GM13977 (cell line): ENCODE results near the gene MBD3L1.

Experiments
- DNase-seq: peaks from one replicate; pipeline ENCODE4 v3.0.0; 2012; ENCODE audit warnings: low spot score
- in situ Hi-C: fragments of 300-500 bp; cut with MboI; formaldehyde crosslinking; loops from one replicate; pipeline ENCODE4 v1.12.0; 2022; ENCODE audit warnings: low sequenced_read_pairs, low pct_unique_long_range_greater_than_20kb, mixed read lengths, inconsistent platforms; ENCODE audit not compliant: unreplicated experiment
- TF ChIP-seq, protein P1 (sequence below): IDR thresholded peaks from 2 replicates; pipeline ENCODE4 v1.5.1; 2012; ENCODE audit warnings: mild to moderate bottlenecking, control low read depth; ENCODE audit not compliant: insufficient read depth; ENCODE audit errors: extremely low read depth, missing control alignments

Gene MBD3L1

DNA sequence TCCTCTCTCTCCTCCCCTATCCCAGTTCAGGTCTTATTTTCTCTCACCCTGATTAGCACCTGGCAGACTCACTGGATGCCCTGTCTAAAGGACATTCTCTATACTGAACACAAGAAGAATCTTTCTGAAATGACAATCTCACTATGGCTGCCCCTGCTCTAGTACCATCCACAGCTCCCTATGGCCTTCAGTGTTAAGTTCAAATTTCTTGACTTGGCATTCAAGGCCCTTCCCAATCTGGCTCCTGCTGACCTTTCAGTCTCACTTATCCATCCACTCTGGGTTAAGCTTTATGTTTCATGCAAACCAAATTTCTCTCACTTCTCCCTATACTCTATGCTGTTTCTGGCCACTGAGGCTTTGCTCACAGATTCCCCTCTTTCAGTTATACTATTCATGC, 34.2 kb downstream of the MBD3L1 start:
- TF ChIP-seq, protein P1, sequence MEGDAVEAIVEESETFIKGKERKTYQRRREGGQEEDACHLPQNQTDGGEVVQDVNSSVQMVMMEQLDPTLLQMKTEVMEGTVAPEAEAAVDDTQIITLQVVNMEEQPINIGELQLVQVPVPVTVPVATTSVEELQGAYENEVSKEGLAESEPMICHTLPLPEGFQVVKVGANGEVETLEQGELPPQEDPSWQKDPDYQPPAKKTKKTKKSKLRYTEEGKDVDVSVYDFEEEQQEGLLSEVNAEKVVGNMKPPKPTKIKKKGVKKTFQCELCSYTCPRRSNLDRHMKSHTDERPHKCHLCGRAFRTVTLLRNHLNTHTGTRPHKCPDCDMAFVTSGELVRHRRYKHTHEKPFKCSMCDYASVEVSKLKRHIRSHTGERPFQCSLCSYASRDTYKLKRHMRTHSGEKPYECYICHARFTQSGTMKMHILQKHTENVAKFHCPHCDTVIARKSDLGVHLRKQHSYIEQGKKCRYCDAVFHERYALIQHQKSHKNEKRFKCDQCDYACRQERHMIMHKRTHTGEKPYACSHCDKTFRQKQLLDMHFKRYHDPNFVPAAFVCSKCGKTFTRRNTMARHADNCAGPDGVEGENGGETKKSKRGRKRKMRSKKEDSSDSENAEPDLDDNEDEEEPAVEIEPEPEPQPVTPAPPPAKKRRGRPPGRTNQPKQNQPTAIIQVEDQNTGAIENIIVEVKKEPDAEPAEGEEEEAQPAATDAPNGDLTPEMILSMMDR, result no peak
- DNase-seq, result no peak
- in situ Hi-C loops, result no loop called here

DNA sequence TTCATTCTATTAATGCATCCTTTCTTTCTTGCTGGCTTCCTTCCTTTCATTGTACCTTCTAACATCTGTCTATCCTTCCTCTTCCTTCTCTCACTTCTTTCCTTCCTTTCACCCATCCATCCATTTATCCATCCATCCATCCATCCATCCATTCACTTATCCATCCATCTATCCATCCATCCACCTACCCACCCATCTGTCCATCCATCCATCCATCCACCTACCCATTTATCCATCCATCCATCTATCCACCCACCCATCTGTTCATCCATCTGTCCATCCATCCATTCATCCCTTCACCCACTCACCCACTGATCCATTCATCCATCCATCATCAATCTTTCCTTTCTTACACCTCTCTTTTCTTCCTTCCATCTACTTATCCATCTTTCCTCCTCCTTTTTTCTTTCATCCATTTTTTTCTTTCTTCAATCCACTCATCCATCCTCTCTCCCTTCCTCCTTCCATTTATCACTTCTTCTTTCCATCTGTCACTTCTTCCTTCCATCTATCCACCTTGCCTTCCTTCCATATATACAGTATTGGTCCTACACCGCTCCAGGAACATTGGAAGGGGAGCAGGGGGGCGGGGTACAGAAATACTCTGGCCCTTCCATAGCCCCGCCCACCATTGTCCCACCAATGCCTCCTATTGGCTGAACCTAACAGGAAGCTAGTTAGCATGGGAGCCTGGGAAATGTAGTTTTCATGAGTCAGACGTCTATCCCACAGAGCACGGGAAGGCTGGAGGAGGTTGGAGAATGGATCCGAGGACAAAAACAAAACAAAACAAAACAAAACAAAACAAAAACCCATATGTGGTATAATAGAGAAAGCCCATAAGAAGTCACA, 45.9 kb downstream of the MBD3L1 start:
- in situ Hi-C loops, result no loop called here
- DNase-seq, result no peak
- TF ChIP-seq, protein P1, result no peak

DNA sequence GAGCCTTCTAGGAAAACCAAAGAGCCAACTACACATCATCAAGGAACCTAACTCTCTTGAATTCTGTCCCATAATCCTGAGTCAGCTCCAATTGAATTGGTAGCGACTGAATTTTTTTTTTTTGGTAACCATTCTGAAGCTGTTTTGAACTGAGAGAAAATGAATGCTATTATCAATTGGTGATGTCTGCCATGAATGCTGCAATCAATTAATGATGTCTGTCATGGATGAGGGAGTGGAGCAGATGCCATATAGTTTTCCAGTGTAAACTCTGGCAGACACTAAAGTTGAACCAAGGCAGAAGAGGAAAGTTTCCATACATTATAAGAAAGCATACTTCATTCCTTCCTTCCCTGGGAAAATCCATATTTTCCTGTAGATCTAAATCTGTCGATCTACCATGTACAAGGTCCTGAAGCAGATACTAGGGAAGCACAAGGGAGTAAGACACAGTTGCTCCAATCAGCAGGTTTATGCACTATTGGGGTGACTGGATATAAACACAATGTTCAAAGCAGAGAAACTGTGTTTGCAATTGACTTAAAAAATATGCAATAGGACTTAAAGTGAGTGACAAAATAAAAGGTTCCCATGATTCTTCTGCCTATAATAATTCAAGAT, 48.8 kb downstream of the MBD3L1 start:
- no peak for DNase-seq
- TF ChIP-seq, protein P1, result no peak
- in situ Hi-C loops, result no loop called here

DNA sequence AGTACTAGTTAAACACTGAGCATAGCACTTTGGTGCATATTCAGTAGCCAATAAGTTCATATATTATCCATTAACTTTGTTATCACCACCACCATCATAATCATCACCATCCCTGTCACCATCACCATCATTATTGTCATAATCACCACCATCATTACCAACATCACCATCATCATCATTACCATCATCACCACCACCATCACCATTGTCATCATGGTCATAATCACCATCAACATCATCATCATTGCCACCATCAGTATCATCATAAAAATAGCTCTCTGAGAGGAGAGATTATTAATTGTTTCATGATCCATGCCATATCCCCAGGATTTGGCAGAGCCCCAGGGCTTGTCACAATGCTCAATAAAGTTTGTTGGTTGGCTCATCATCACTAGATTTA, 49.3 kb downstream of the MBD3L1 start:
- in situ Hi-C loops, result no loop called here
- no peak for DNase-seq
- TF ChIP-seq, protein P1, result no peak

DNA sequence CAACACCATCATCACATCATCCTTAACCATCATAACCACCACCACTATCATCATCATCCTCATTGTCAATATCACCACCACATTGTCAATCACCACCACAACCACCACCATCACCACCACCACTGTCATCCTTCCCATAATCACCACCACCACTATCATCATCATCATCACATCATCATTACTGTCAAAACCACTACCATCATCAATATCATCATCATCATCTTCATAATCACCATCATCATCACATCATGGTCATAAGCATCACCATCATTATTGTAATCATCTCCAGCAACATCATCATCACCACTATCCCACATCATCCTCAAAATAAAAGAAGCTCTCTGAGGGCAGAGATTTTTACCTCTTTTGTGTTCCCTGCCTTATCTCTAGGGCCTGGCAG, 52.2 kb downstream of the MBD3L1 start:
- no peak for DNase-seq
- in situ Hi-C loops, result no loop called here
- TF ChIP-seq, protein P1, result no peak

DNA sequence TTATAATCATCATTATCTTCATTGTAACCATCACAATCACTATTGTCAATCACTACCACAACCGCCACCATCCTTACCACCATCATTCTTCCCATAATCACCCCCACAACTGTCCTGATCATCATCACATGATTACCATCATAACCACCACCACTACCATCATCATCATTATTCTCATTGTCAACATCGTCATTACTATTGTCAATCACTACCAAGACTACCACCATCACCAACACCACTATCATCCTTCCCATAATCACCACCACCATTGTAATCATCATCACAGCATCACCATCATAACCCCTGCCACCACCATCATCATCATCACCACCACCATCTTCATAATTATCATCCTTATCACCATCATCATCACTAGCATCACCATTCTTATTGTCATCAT, 55.2 kb downstream of the MBD3L1 start:
- TF ChIP-seq, protein P1, result no peak
- in situ Hi-C loops, result no loop called here

More for the DNA sequence above, 55.2 kb downstream of the MBD3L1 start:
- DNase-seq, result no peak
